G401 (cell line): ENCODE data around the gene ZNFX1. TPM values are rescaled to one million over a fixed set of nuclear protein-coding genes. Genes with fewer than 3 reads are reported as not detected.
"Not testable (repeated sequence)": the region's sequence is repeated elsewhere in the genome, so short reads cannot be mapped to it uniquely, and the experiment has no call there.

Source experiments
- DNase-seq: peaks from one replicate; pipeline ENCODE4 v3.0.0-alpha.2; 2015; ENCODE audit warnings: low spot score
- in situ Hi-C: cut with HindIII; loops from 2 replicates; pipeline ENCODE4 v1.10.0; 2016; ENCODE audit warnings: low sequenced_read_pairs, mixed read lengths
- total RNA-seq: library from RNA; depleted of rRNA; stranded (reverse); fragments of >200 nt; shearing (Covaris generic); gene quantifications from 2 replicates; pipeline ENCODE4 v1.2.3, GENCODE V29; 2014

ZNFX1 gene
- total RNA-seq, 1 experiment from 2014 or later = 12.3 TPM

GRCh38 chr20:49294002-49294654 is 16.3 kb upstream of the ZNFX1 start:
- in situ Hi-C loops, DNase-seq: not testable (repeated sequence)

GRCh38 chr20:49293122-49293521 is 15.3 kb upstream of the ZNFX1 start:
- DNase-seq = no peak
- in situ Hi-C loops = no loop called here

GRCh38 chr20:49292010-49292409 is 14.2 kb upstream of the ZNFX1 start:
- in situ Hi-C loops = no loop called here
- DNase-seq = no peak

GRCh38 chr20:49291200-49291599 is 13.3 kb upstream of the ZNFX1 start:
- in situ Hi-C loops = no loop called here
- no peak for DNase-seq

GRCh38 chr20:49290608-49291191 is 12.8 kb upstream of the ZNFX1 start:
- no peak for DNase-seq
- in situ Hi-C loops = no loop called here

- in situ Hi-C loops = no loop called here
- no peak for DNase-seq
These were observed 11.2 kb upstream of the ZNFX1 start for GRCh38 chr20:49288784-49289696.

- no peak for DNase-seq
These were observed 10.4 kb upstream of the ZNFX1 start for GRCh38 chr20:49288250-49288751.

GRCh38 chr20:49287555-49288249 is 9.8 kb upstream of the ZNFX1 start:
- DNase-seq = no peak
- in situ Hi-C loops = no loop called here

More at GRCh38 chr20:49288250-49288751, 10.4 kb upstream of the ZNFX1 start:
- in situ Hi-C loops = no loop called here

GRCh38 chr20:49286689-49287551 is 9.1 kb upstream of the ZNFX1 start:
- in situ Hi-C loops = no loop called here
- DNase-seq = no peak

GRCh38 chr20:49285813-49286494 is 8.1 kb upstream of the ZNFX1 start:
- DNase-seq = no peak
- in situ Hi-C loops = no loop called here

GRCh38 chr20:49285233-49285668 is 7.4 kb upstream of the ZNFX1 start:
- in situ Hi-C loops = no loop called here
- no peak for DNase-seq

GRCh38 chr20:49284818-49285217 is 7.0 kb upstream of the ZNFX1 start:
- no peak for DNase-seq
- in situ Hi-C loops = no loop called here

- in situ Hi-C loops = no loop called here
- no peak for DNase-seq
These were observed 6.1 kb upstream of the ZNFX1 start for GRCh38 chr20:49283703-49284625.

- no peak for DNase-seq
- in situ Hi-C loops = no loop called here
These were observed 5.4 kb upstream of the ZNFX1 start for GRCh38 chr20:49283176-49283702.

GRCh38 chr20:49282584-49283171 is 4.8 kb upstream of the ZNFX1 start:
- no peak for DNase-seq
- in situ Hi-C loops = no loop called here

GRCh38 chr20:49281913-49282467 is 4.1 kb upstream of the ZNFX1 start:
- in situ Hi-C loops = no loop called here
- no peak for DNase-seq
